Activated T-helper 17 cell treated with anti-CD3 and anti-CD28 coated beads, Interleukin-2, amount 50 U/mL, for 72 hours (primary cell): ENCODE data around the gene EPX. TPM values are rescaled to one million over a fixed set of nuclear protein-coding genes. Genes with fewer than 3 reads are reported as not detected.
A peak's percentile ranks its signal among the peaks of the same experiment; 100 is the strongest.
"Not testable (repeated sequence)": the region's sequence is repeated elsewhere in the genome, so short reads cannot be mapped to it uniquely, and the experiment has no call there.

Source experiments
- ATAC-seq: fragments of 150-1000 bp; cut with Tn5 transposase; replicated peaks from 2 replicates; pipeline ENCODE4 v1.10.0; 2021; ENCODE audit warnings: mild to moderate bottlenecking, moderate library complexity
- H3K27ac Mint-ChIP-seq: one replicate; pipeline ENCODE4 v1.8.0; 2022; ENCODE audit warnings: mixed read lengths
- H3K27me3 Mint-ChIP-seq: one replicate; pipeline ENCODE4 v1.8.0; 2022; ENCODE audit warnings: mixed read lengths
- H3K36me3 Mint-ChIP-seq: one replicate; pipeline ENCODE4 v1.8.0; 2022; ENCODE audit warnings: low read depth, mild to moderate bottlenecking, mixed read lengths
- H3K4me1 Mint-ChIP-seq: one replicate; pipeline ENCODE4 v1.8.0; 2022; ENCODE audit warnings: mixed read lengths
- H3K4me3 Mint-ChIP-seq: one replicate; pipeline ENCODE4 v1.8.0; 2022; ENCODE audit warnings: mild to moderate bottlenecking, mixed read lengths
- H3K9me3 Mint-ChIP-seq: one replicate; pipeline ENCODE4 v1.8.0; 2022; ENCODE audit warnings: mixed read lengths
- total RNA-seq, 2 donors: library from RNA; stranded (reverse); gene quantifications; one replicate each; pipeline ENCODE4 v1.2.3, GENCODE V29; 2022

Gene EPX, protein sequence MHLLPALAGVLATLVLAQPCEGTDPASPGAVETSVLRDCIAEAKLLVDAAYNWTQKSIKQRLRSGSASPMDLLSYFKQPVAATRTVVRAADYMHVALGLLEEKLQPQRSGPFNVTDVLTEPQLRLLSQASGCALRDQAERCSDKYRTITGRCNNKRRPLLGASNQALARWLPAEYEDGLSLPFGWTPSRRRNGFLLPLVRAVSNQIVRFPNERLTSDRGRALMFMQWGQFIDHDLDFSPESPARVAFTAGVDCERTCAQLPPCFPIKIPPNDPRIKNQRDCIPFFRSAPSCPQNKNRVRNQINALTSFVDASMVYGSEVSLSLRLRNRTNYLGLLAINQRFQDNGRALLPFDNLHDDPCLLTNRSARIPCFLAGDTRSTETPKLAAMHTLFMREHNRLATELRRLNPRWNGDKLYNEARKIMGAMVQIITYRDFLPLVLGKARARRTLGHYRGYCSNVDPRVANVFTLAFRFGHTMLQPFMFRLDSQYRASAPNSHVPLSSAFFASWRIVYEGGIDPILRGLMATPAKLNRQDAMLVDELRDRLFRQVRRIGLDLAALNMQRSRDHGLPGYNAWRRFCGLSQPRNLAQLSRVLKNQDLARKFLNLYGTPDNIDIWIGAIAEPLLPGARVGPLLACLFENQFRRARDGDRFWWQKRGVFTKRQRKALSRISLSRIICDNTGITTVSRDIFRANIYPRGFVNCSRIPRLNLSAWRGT
- total RNA-seq: not detected

DNA sequence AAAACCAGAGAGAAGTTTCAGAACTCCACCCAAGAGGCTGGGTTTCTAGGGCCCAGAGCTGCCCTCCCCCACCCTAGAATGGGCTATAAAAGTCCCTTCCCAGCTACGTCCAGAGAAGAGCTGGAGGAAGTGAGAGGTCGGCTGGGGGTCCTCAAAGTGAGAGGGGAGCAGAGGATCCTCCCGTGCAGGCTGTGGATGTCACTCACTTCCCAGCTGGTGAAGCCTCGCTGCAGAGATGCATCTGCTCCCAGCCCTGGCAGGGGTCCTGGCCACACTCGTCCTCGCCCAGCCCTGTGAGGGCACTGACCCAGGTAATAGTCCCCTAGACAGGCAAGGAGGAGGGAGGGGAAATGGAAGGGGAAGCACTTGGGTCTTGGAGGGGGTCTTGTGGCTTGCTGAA lies at the start of gene EPX:
TSS of gene EPX (plus strand) at position 115 of the 400 bp plus-strand sequence. CDS start at position 236, 121 bp downstream.
- no peak for ATAC-seq
- Mint-ChIP-seq H3K4me3 (no peak within 1 kb of the TSS), H3K36me3 (no peaks in the 10 kb centered on the region), H3K27ac (no peak within 1 kb of the TSS), H3K27me3 (peaks cover 17% of the 10 kb centered on the region), H3K4me1 (no peaks in the 10 kb centered on the region), H3K9me3 (no peaks in the 10 kb centered on the region)

- not testable (repeated sequence) for ATAC-seq, H3K27me3 Mint-ChIP-seq, H3K27ac Mint-ChIP-seq, H3K4me3 Mint-ChIP-seq, H3K36me3 Mint-ChIP-seq, H3K4me1 Mint-ChIP-seq
- peaks cover 15% of the 10 kb centered on the region for H3K9me3 Mint-ChIP-seq
Observed at GRCh38 chr17:58143335-58143734, 49.2 kb upstream of the EPX start.

DNA sequence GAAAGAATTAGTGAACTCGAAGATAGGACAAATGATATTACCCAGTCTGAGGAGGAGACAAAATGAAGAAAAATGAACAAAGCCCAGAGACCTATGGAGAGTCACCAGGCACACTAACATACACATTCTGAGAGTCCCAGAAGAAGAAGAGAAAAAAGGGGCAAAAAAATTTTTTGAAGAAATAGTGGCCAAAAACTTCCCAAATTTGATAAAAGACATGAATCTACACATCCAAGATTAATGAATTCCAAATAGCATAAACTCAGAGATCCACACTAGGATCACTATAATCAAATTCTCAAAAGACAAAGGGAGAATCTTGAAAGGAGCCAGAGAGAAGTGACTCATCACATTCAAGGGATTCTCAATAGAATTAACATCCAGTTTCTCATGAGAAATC lies 47.7 kb upstream of the EPX start:
- Mint-ChIP-seq H3K27ac (no peak overlapping the region), H3K9me3 (peaks cover 15% of the 10 kb centered on the region), H3K27me3 (no peaks in the 10 kb centered on the region), H3K36me3 (no peaks in the 10 kb centered on the region), H3K4me3 (no peak overlapping the region), H3K4me1 (peaks cover 4% of the 10 kb centered on the region)
- ATAC-seq: no peak

GRCh38 chr17:58147930-58148434 lies 44.5 kb upstream of the EPX start, which contains the start of gene OR4D1:
TSS of gene OR4D1 (plus strand) at chr17:58148384. CDS start at chr17:58155154, 6,770 bp downstream.
- H3K4me3 Mint-ChIP-seq: no peak within 1 kb of the TSS

GRCh38 chr17:58148609-58149008 lies 43.9 kb upstream of the EPX start:
- Mint-ChIP-seq H3K4me3 (no peak overlapping the region), H3K4me1 (peaks cover 18% of the 10 kb centered on the region), H3K27ac (no peak overlapping the region), H3K36me3 (no peaks in the 10 kb centered on the region), H3K9me3 (peaks cover 15% of the 10 kb centered on the region), H3K27me3 (no peaks in the 10 kb centered on the region)
- ATAC-seq: no peak

More at GRCh38 chr17:58147930-58148434, 44.5 kb upstream of the EPX start, which contains the start of gene OR4D1:
- no peaks in the 10 kb centered on the region for H3K27me3 Mint-ChIP-seq
- peaks cover 12% of the 10 kb centered on the region for H3K4me1 Mint-ChIP-seq
- H3K36me3 Mint-ChIP-seq: no peaks in the 10 kb centered on the region
- H3K9me3 Mint-ChIP-seq: peaks cover 15% of the 10 kb centered on the region
- no peak within 1 kb of the TSS for H3K27ac Mint-ChIP-seq
- ATAC-seq: no peak

GRCh38 chr17:58150394-58150793 lies 42.1 kb upstream of the EPX start:
- no peak for ATAC-seq
- Mint-ChIP-seq H3K36me3 (no peaks in the 10 kb centered on the region), H3K27ac (no peak overlapping the region), H3K9me3 (peaks cover 12% of the 10 kb centered on the region), H3K4me3 (no peak overlapping the region), H3K4me1 (peaks cover 27% of the 10 kb centered on the region), H3K27me3 (no peaks in the 10 kb centered on the region)

DNA sequence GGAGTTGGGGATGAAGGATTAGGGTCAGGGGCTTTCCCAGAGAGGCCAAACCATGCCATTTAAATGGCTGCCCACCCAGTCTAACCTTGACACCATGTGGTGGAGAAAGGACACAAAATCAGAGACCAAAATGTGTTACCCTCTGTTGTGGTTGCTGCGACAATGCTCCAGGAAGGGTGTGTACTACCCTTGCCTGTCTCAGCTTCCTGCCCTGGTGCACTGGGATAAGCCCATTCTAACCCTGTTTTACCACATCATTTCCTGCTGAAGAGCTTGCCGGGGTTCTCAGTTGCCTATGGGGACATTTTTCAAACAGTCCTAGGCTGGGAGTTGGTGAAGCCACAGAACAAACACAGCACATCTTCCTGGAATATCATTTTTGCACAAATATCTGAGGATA lies 39.5 kb upstream of the EPX start:
- ATAC-seq: peak; percentile 52
- Mint-ChIP-seq H3K27ac (peak overlapping the region; percentile 82), H3K4me3 (peak overlapping the region; percentile 58), H3K27me3 (no peaks in the 10 kb centered on the region), H3K4me1 (peaks cover 39% of the 10 kb centered on the region), H3K9me3 (peaks cover 4% of the 10 kb centered on the region), H3K36me3 (no peaks in the 10 kb centered on the region)

DNA sequence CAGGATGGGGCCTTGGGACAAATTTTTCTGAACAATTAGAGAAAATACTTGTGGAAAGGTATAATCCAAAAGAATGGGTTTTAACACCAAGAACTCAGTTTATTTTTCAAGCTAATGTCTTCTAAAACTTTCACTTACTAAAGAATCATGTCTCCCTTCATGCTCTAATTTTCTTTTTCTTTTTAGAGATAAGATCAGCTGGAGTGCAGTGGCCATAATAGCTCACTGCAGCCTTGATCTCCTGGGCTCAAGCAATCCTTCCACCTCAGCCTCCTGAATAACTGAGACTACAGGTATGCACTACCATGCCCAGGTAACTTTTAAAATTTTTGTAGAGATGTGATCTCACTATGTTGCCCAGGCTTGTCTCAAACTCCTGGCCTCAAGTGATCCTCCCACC lies 38.9 kb upstream of the EPX start:
- peaks cover 4% of the 10 kb centered on the region for H3K9me3 Mint-ChIP-seq
- H3K4me1 Mint-ChIP-seq: peaks cover 39% of the 10 kb centered on the region
- H3K27ac Mint-ChIP-seq: peak overlapping the region; percentile 82
- peak overlapping the region; percentile 58 for H3K4me3 Mint-ChIP-seq
- no peak for ATAC-seq
- no peaks in the 10 kb centered on the region for H3K27me3 Mint-ChIP-seq
- H3K36me3 Mint-ChIP-seq: no peaks in the 10 kb centered on the region

GRCh38 chr17:58156839-58157803 lies 35.4 kb upstream of the EPX start:
- Mint-ChIP-seq H3K4me1 (peaks cover 40% of the 10 kb centered on the region), H3K9me3 (peaks cover 8% of the 10 kb centered on the region), H3K4me3 (peak overlapping the region; percentile 93), H3K36me3 (no peaks in the 10 kb centered on the region), H3K27ac (peak overlapping the region; percentile 92), H3K27me3 (no peaks in the 10 kb centered on the region)
- peak; percentile 89 for ATAC-seq

DNA sequence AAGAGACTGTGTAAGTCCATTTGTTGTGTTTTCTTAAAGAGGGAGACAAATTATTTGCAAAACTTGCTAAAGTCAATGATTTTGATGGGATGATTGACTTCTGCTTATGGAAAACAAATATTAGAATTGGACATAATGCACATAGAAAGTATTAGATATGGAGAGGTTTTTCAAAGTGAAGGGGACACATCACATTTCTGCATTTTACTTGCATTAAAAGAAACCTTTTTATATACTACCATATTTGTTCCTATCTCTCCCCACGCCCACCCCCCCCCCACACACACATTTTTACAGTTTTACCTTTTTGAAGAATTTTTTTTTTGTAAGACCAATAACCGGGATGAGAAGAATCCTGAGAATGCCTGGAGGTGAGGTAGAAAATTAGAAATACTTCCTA lies 34.3 kb upstream of the EPX start:
- Mint-ChIP-seq H3K9me3 (peaks cover 8% of the 10 kb centered on the region), H3K36me3 (no peaks in the 10 kb centered on the region), H3K4me1 (peaks cover 29% of the 10 kb centered on the region), H3K27me3 (no peaks in the 10 kb centered on the region), H3K4me3 (peak overlapping the region; percentile 93), H3K27ac (no peak overlapping the region)
- ATAC-seq: no peak

DNA sequence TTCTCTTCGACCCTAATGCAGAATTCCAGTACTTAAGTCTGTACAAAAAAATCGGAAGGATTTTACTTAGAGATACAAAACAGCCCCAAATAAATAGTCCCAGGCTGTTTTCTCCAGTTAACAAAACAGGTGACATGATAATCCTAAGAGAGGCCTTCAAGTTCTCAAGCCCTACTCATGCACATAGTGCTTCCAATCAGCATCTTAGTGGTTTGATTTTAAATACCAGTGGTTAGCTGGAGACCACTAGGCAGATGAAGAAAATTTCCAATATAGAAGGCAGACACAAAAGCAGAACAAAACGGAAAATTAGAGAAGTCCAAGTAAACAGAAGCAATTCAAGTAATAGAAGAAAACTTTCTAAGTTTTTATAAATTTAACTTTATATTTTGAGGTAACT lies 31.0 kb upstream of the EPX start:
- Mint-ChIP-seq H3K36me3 (no peaks in the 10 kb centered on the region), H3K27ac (no peak overlapping the region), H3K4me1 (peaks cover 11% of the 10 kb centered on the region), H3K4me3 (no peak overlapping the region), H3K9me3 (peaks cover 4% of the 10 kb centered on the region), H3K27me3 (no peaks in the 10 kb centered on the region)
- no peak for ATAC-seq

GRCh38 chr17:58165981-58166380 lies 26.5 kb upstream of the EPX start:
- H3K9me3 Mint-ChIP-seq: no peaks in the 10 kb centered on the region
- H3K4me1 Mint-ChIP-seq: peaks cover 17% of the 10 kb centered on the region
- no peaks in the 10 kb centered on the region for H3K36me3 Mint-ChIP-seq
- H3K27me3 Mint-ChIP-seq: no peaks in the 10 kb centered on the region
- H3K27ac Mint-ChIP-seq: no peak overlapping the region
- H3K4me3 Mint-ChIP-seq: no peak overlapping the region
- no peak for ATAC-seq

GRCh38 chr17:58166682-58167081 lies 25.8 kb upstream of the EPX start, which contains the start of gene OR4D2:
TSS of gene OR4D2 (plus strand) at chr17:58166982. CDS start at chr17:58169656, 2,674 bp downstream.
- no peak for ATAC-seq
- Mint-ChIP-seq H3K4me3 (no peak within 1 kb of the TSS), H3K4me1 (peaks cover 18% of the 10 kb centered on the region), H3K9me3 (no peaks in the 10 kb centered on the region), H3K36me3 (no peaks in the 10 kb centered on the region), H3K27ac (no peak within 1 kb of the TSS), H3K27me3 (no peaks in the 10 kb centered on the region)

DNA sequence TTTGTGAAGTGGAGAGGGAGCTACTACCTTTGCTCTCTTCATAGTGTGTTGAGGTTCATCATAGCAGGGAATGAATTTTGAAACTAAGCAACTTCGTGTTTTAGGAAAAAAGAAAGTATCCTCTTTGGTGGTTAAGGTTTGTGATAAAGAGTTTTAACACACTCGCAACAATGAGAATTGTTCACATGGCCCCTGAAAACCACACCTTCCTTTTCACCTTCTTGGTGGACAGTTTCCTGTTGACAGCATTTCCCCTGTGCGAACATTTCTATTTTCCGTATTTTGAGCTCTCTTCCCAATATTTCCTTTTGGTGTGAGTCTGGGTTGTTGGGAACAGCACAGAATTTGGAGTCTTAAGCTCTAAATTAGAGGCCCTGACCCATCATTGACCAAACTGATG lies 21.9 kb upstream of the EPX start:
- peak overlapping the region; percentile 68 for H3K27ac Mint-ChIP-seq
- no peaks in the 10 kb centered on the region for H3K9me3 Mint-ChIP-seq
- H3K27me3 Mint-ChIP-seq: no peaks in the 10 kb centered on the region
- peak overlapping the region; percentile 60 for H3K4me3 Mint-ChIP-seq
- ATAC-seq: no peak
- peaks cover 30% of the 10 kb centered on the region for H3K4me1 Mint-ChIP-seq
- H3K36me3 Mint-ChIP-seq: no peaks in the 10 kb centered on the region
